Stomach (tissue), 9 donors: ENCODE results near the gene ABCC9. TPM values are rescaled to one million over a fixed set of nuclear protein-coding genes. Genes with fewer than 3 reads are reported as not detected.
A peak's percentile ranks its signal among the peaks of the same experiment; 100 is the strongest.
"Not testable (repeated sequence)": the region's sequence is repeated elsewhere in the genome, so short reads cannot be mapped to it uniquely, and the experiment has no call there.

Source experiments
- DNase-seq, 2 donors: peaks; one replicate each; pipeline versions ENCODE4 v3.0.0 to v3.0.0-alpha.2; 2013 to 2019
- H3K27ac ChIP-seq, 5 donors: fragments of 200-600 bp in 4 of 5; sonication (generic) in 4 of 5; one replicate each; pipeline ENCODE4 v1.5.1; 2013 to 2019; ENCODE audit warnings: mild to moderate bottlenecking in 1 of 5, moderate library complexity in 1 of 5
- H3K27me3 ChIP-seq, 3 donors: fragments of 200-600 bp; sonication (generic); one replicate each; pipeline ENCODE4 v1.5.1; 2017 to 2019; ENCODE audit warnings: mixed run types in 1 of 3
- H3K36me3 ChIP-seq, 4 donors: fragments of 200-600 bp; sonication (generic); 1 replicate in 3 of 4; 2 replicates in 1 of 4; pipeline ENCODE4 v1.5.1; 2016 to 2019
- H3K4me1 ChIP-seq, 4 donors: fragments of 200-600 bp; sonication (generic); one replicate each; pipeline ENCODE4 v1.5.1; 2016 to 2019
- H3K4me3 ChIP-seq, 4 donors: fragments of 200-600 bp; sonication (generic) in 3 of 4; one replicate each; pipeline ENCODE4 v1.5.1; 2016 to 2019; ENCODE audit warnings: mild to moderate bottlenecking in 1 of 4
- H3K9me3 ChIP-seq, 4 donors: fragments of 200-600 bp; sonication (generic); one replicate each; pipeline ENCODE4 v1.5.1; 2016 to 2019
- CTCF ChIP-seq, 7 experiments: fragments of 450-650 bp in 4 of 7; fragments of 200-600 bp in 3 of 7; sonication (generic) in 3 of 7; IDR thresholded peaks; one replicate each; pipeline ENCODE4 v1.5.1; 2016 to 2019; ENCODE audit warnings: antibody characterized with exemption in 7 of 7, control low read depth in 2 of 7, mild to moderate bottlenecking in 1 of 7
- EP300 ChIP-seq: sonication (generic); formaldehyde crosslinking; IDR thresholded peaks from one replicate; pipeline ENCODE4 v1.6.1; 2017; ENCODE audit warnings: antibody characterized with exemption
- POLR2A ChIP-seq, 4 donors: fragments of 450-650 bp; IDR thresholded peaks; one replicate each; pipeline ENCODE4 v1.6.1; 2016; ENCODE audit warnings: antibody characterized with exemption in 4 of 4, control low read depth in 2 of 4, mild to moderate bottlenecking in 1 of 4, moderate library complexity in 1 of 4
- POLR2AphosphoS5 ChIP-seq, 3 donors: sonication (generic); formaldehyde crosslinking; IDR thresholded peaks; one replicate each; pipeline ENCODE4 v1.6.1; 2016; ENCODE audit warnings: antibody characterized with exemption in 3 of 3
- WGBS, 5 donors: extraction: QIAGEN DNeasy Blood & Tissue Kit in 3 of 5; methylation state at CpG; one replicate each; pipeline versions ENCODE4 v1.1.5 to v1.1.7; 2013 to 2018; 5-methylcytosine and 5-hydroxymethylcytosine counted together
- intact Hi-C: fragments of 100-400 bp; cut with DNase I; formaldehyde crosslinking; loops from one replicate; pipeline ENCODE4 v1.15.1; 2023; ENCODE audit warnings: low total_unique reads
- polyA plus RNA-seq, 3 donors: library from polyadenylated mRNA; stranded (reverse); fragments of 200-250 nt; gene quantifications; one replicate each; pipeline ENCODE4 v1.2.3, GENCODE V29; 2013
- total RNA-seq, 5 donors: library from RNA; depleted of rRNA; stranded (reverse); fragments of >200 nt; gene quantifications; one replicate each; pipeline versions ENCODE4 v1.1.0 to v1.2.3, GENCODE V29; 2014 to 2016
- donor health status: healthy with polysubstance abuse.
- donor health status: Bipolar disorder and iron deficiency.
- donor health status: healthy.

The ABCC9 gene
- total and polyA plus RNA-seq, 8 donors: 1.2 to 60.1 (median 10.4) TPM

GRCh38 chr12:21788089-21788983 is 152.9 kb downstream of the ABCC9 start:
- no peaks in the 10 kb centered on the region for H3K36me3 ChIP-seq
- DNase-seq: peak; percentile 36 to 42
- no peaks in the 10 kb centered on the region for H3K27me3 ChIP-seq
- H3K4me1 ChIP-seq: peaks cover 0 to 15% (median 6%) of the 10 kb centered on the region in 4 donors
- no peak overlapping the region for H3K4me3 ChIP-seq
- intact Hi-C loops: no loop called here
- peaks cover 0 to 13% (median 0%) of the 10 kb centered on the region in 4 donors for H3K9me3 ChIP-seq
- H3K27ac ChIP-seq: peak overlapping the region in 1 of 5 donors; percentile 15
- WGBS, 5 donors: 36 to 55% (median 43%) methylated on average over 7 of the region's 7 CpGs
- TF ChIP-seq POLR2A (IDR thresholded peaks at IDR 0.05): no peak
- no peak for TF ChIP-seq EP300
- TF ChIP-seq CTCF (IDR thresholded peaks at IDR 0.05): no peak

GRCh38 chr12:21786041-21786531 is 155.1 kb downstream of the ABCC9 start:
- H3K9me3 ChIP-seq: peaks cover 0 to 13% (median 0%) of the 10 kb centered on the region in 4 donors
- no peaks in the 10 kb centered on the region for H3K27me3 ChIP-seq
- H3K4me3 ChIP-seq: no peak overlapping the region
- no peak overlapping the region for H3K27ac ChIP-seq
- TF ChIP-seq CTCF (IDR thresholded peaks at IDR 0.05) (no peak), EP300 (no peak), POLR2AphosphoS5 (IDR thresholded peaks at IDR 0.05) (no peak), POLR2A (IDR thresholded peaks at IDR 0.05) (no peak)
- H3K4me1 ChIP-seq: peaks cover 0 to 15% (median 6%) of the 10 kb centered on the region in 4 donors
- H3K36me3 ChIP-seq: no peaks in the 10 kb centered on the region
- WGBS, 5 donors: 72 to 80% (median 79%) methylated on average over 3 of the region's 3 CpGs
- intact Hi-C loops: no loop called here
- DNase-seq: peak in 1 of 2 donors; percentile 40

GRCh38 chr12:21782723-21783122 is 158.5 kb downstream of the ABCC9 start:
- H3K36me3 ChIP-seq, intact Hi-C loops, H3K9me3 ChIP-seq, DNase-seq, H3K4me3 ChIP-seq, H3K4me1 ChIP-seq, H3K27ac ChIP-seq, H3K27me3 ChIP-seq: not testable (repeated sequence)
- 82 to 95% (median 88%) methylated on average over 3 of the region's 3 CpGs for WGBS, 5 donors

GRCh38 chr12:21780786-21781185 is 160.4 kb downstream of the ABCC9 start:
- WGBS, 5 donors: 76 to 92% (median 89%) methylated on average over 3 of the region's 3 CpGs
- TF ChIP-seq EP300 (no peak), POLR2AphosphoS5 (IDR thresholded peaks at IDR 0.05) (peak in 2 of 3 donors; percentile 79 to 87)
- Histone ChIP-seq H3K27me3 (no peaks in the 10 kb centered on the region), H3K9me3 (no peaks in the 10 kb centered on the region), H3K4me1 (peaks cover 0 to 12% (median 4%) of the 10 kb centered on the region in 4 donors), H3K36me3 (no peaks in the 10 kb centered on the region), H3K4me3 (no peak overlapping the region), H3K27ac (peak overlapping the region in 2 of 5 donors; percentile 13 to 92)
- intact Hi-C loops: no loop called here
- DNase-seq: peak in 1 of 2 donors; percentile 45

GRCh38 chr12:21776175-21776574 is 165.1 kb downstream of the ABCC9 start:
- H3K4me3 ChIP-seq: no peak overlapping the region
- no peaks in the 10 kb centered on the region for H3K9me3 ChIP-seq
- H3K4me1 ChIP-seq: peaks cover 0 to 29% (median 15%) of the 10 kb centered on the region in 4 donors
- no peaks in the 10 kb centered on the region for H3K36me3 ChIP-seq
- intact Hi-C loops: no loop called here
- DNase-seq: peak in 1 of 2 donors; percentile 56
- 65 to 92% (median 88%) methylated on average over 3 of the region's 3 CpGs for WGBS, 5 donors
- H3K27me3 ChIP-seq: peaks cover 0 to 26% (median 10%) of the 10 kb centered on the region in 3 donors
- H3K27ac ChIP-seq: peak overlapping the region in 4 of 5 donors; percentile 81 to 92 (median 84)
- TF ChIP-seq EP300 (no peak), POLR2A (IDR thresholded peaks at IDR 0.05) (no peak), POLR2AphosphoS5 (IDR thresholded peaks at IDR 0.05) (no peak)
